K562 (cell line): ENCODE measurements around the gene ZPLD1. TPM values are rescaled to one million over a fixed set of nuclear protein-coding genes. Genes with fewer than 3 reads are reported as not detected.

ENCODE experiments used
- ATAC-seq: fragments of 200-7000 bp; cut with Tn5 transposase; 3 replicates; pipeline ENCODE4 v1.9.1; 2020; ENCODE audit warnings: moderate library complexity
- BruUV-seq: library from RNA; stranded (reverse); fragments of 400-500 nt; replicated peaks from 2 replicates; lab custom pipeline; 2021; lab: Mats Ljungman, UMichigan
- CTCF ChIA-PET: fragments of 300-600 bp; formaldehyde crosslinking; extraction: SDS; loops from one replicate; lab custom pipeline; 2021; ENCODE audit warnings: low intra/inter-chr PET ratio; lab: Yijun Ruan, JAX
- POLR2A ChIA-PET: fragments of 300-600, 350-650 bp; sonication (Branson Sonifier 250); formaldehyde crosslinking; extraction: SDS; loops from one replicate; lab custom pipeline; 2021; ENCODE audit warnings: antibody characterized with exemption, inconsistent platforms; lab: Yijun Ruan, JAX
- DNase-seq, 4 experiments: peaks; one replicate each; pipeline versions ENCODE4 v3.0.0 to v3.0.0-alpha.2; 2011 to 2018; ENCODE audit warnings: low spot score in 3 of 4, mixed read lengths in 3 of 4; ENCODE audit errors: extremely low read depth in 1 of 4
- FAIRE-seq: peaks from 2 replicates; lab custom pipeline; 2011; peaks lifted over from hg19 to GRCh38; lab: Jason Lieb, UNC
- H2AFZ ChIP-seq: 2 replicates; pipeline ENCODE4 v1.6.0; 2011; ENCODE audit warnings: low read depth, low read length, control low read depth, inconsistent platforms
- H3K27ac ChIP-seq: fragments of 200-600 bp; 3 replicates; pipeline ENCODE4 v1.8.0; 2011; ENCODE audit warnings: low read depth, mild to moderate bottlenecking, control low read depth, inconsistent platforms, low read length, moderate library complexity, mixed read lengths; ENCODE audit errors: extremely low read depth
- H3K27me3 ChIP-seq, 2 experiments: fragments of 300-600 bp in 1 of 2; 2 replicates in 1 of 2; 3 replicates in 1 of 2; pipeline versions ENCODE4 v1.6.0 to v1.8.0; 2011; ENCODE audit warnings: inconsistent platforms in 2 of 2, low read length in 2 of 2, mild to moderate bottlenecking in 1 of 2, mixed read lengths in 1 of 2, moderate library complexity in 1 of 2; ENCODE audit not compliant: control insufficient read depth in 2 of 2, insufficient read depth in 2 of 2
- H3K36me3 ChIP-seq: fragments of 300-600 bp; 3 replicates; pipeline ENCODE4 v1.8.0; 2011; ENCODE audit warnings: mild to moderate bottlenecking, low read length, inconsistent platforms; ENCODE audit not compliant: control insufficient read depth, insufficient read depth
- H3K4me1 ChIP-seq, 2 experiments: fragments of 200-600 bp in 1 of 2; replicated peaks in 1 of 2; 2 replicates in 1 of 2; 3 replicates in 1 of 2; pipeline versions ENCODE4 v1.5.1 to v1.8.0; 2011; ENCODE audit warnings: inconsistent platforms in 2 of 2, low read length in 2 of 2, mild to moderate bottlenecking in 1 of 2, mixed read lengths in 1 of 2, moderate library complexity in 1 of 2; ENCODE audit not compliant: control insufficient read depth in 2 of 2, insufficient read depth in 2 of 2
- H3K4me2 ChIP-seq: 2 replicates; pipeline ENCODE4 v1.6.1; 2011; ENCODE audit warnings: low read length, control low read depth, inconsistent platforms, mixed read lengths; ENCODE audit not compliant: insufficient read depth
- H3K4me3 ChIP-seq: fragments of 200-600 bp; sonication (generic), shearing (Covaris generic); 2 replicates; pipeline ENCODE4 v1.5.1; 2016; ENCODE audit warnings: control low read depth, inconsistent platforms
- H3K79me2 ChIP-seq: fragments of 200-600 bp; 3 replicates; pipeline ENCODE4 v1.8.0; 2011; ENCODE audit warnings: low read length, inconsistent platforms; ENCODE audit not compliant: control insufficient read depth, insufficient read depth
- H3K9ac ChIP-seq, 2 experiments: 2 replicates each; pipeline versions ENCODE4 v1.6.0 to v1.6.1; 2011; ENCODE audit warnings: low read depth in 2 of 2, low read length in 2 of 2, control low read depth in 1 of 2, inconsistent platforms in 1 of 2, mild to moderate bottlenecking in 1 of 2, mixed read lengths in 1 of 2; ENCODE audit not compliant: insufficient read depth in 1 of 2
- H3K9me1 ChIP-seq: one replicate; pipeline ENCODE4 v1.6.0; 2011; ENCODE audit warnings: inconsistent platforms, mild to moderate bottlenecking, low read length, moderate library complexity; ENCODE audit not compliant: control insufficient read depth, insufficient read depth
- H3K9me3 ChIP-seq: replicated peaks from 2 replicates; pipeline ENCODE4 v1.5.1; 2011; ENCODE audit warnings: low read depth, low read length, inconsistent platforms; ENCODE audit not compliant: control insufficient read depth, insufficient read depth
- H4K20me1 ChIP-seq: replicated peaks from 2 replicates; pipeline ENCODE4 v1.6.1; 2011; ENCODE audit warnings: low read length, inconsistent platforms, mixed read lengths; ENCODE audit not compliant: control insufficient read depth, insufficient read depth
- ARHGAP35 ChIP-seq: fragments of 450-650 bp; IDR thresholded peaks from 2 replicates; pipeline ENCODE4 v1.6.1; 2018; ENCODE audit not compliant: partially characterized antibody
- THRAP3 ChIP-seq: fragments of 450-650 bp; IDR thresholded peaks from 2 replicates; pipeline ENCODE4 v1.6.1; 2016; ENCODE audit warnings: mild to moderate bottlenecking, inconsistent platforms, borderline replicate concordance
- WGBS: fragments of 100-300 bp; shearing (Covaris generic); methylation state at CpG from one replicate; pipeline ENCODE4 v1.1.6; 2016; ENCODE audit warnings: low coverage, mixed read lengths; ENCODE audit not compliant: insufficient coverage; ENCODE audit errors: missing lambda C conversion rate; 5-methylcytosine and 5-hydroxymethylcytosine counted together
- in situ Hi-C: fragments of 300-500 bp; cut with MboI; formaldehyde crosslinking; loops from 4 replicates; pipeline ENCODE4 v1.15.0; 2018; ENCODE audit warnings: inconsistent platforms, mixed read lengths
- intact Hi-C: fragments of 100-400 bp; cut with micrococcal nuclease; formaldehyde crosslinking; loops from 2 replicates; pipeline ENCODE4 v1.14.2; 2022
- polyA plus RNA-seq, 8 experiments: library from polyadenylated mRNA; depleted of rRNA in 4 of 8; stranded (reverse) in 5 of 8; unstranded in 3 of 8; fragments of >200 nt; fragmentation: Nextera tagmentation in 2 of 8; fragmentation: Illumina TruSeq in 1 of 8; extraction: Ambion mirVana in 2 of 8; extraction: Trizol in 1 of 8; gene quantifications; 2 replicates each; pipeline versions ENCODE4 v1.2.1 to v1.2.3, GENCODE V29; 2011 to 2014; ENCODE audit warnings: inconsistent platforms in 1 of 8, missing spikeins in 1 of 8
- total RNA-seq, 7 experiments: library from RNA; depleted of rRNA in 6 of 7; stranded (reverse); fragments of >200 nt in 6 of 7; fragmentation: Illumina TruSeq in 2 of 7; extraction: Trizol in 2 of 7; gene quantifications; 2 replicates each; pipeline versions ENCODE4 v1.2.1 to v1.2.3, GENCODE V29; 2011 to 2021; ENCODE audit warnings: low replicate concordance in 1 of 7
- TF ChIP-seq, protein P1 (sequence below), 2 experiments: fragments of 250-450 bp in 1 of 2; fragments of 450-650 bp in 1 of 2; sonication (Bioruptor Pico) in 1 of 2; IDR thresholded peaks; 2 replicates each; pipeline versions ENCODE4 v1.6.1 to v1.8.0; 2016 to 2021; ENCODE audit warnings: mild to moderate bottlenecking in 2 of 2, moderate library complexity in 2 of 2, missing compliant biosample characterization in 1 of 2, missing genetic modification characterization in 1 of 2
- TF ChIP-seq, protein P2 (sequence below): fragments of 250-450 bp; sonication (Bioruptor Pico); IDR thresholded peaks from 2 replicates; pipeline ENCODE4 v1.5.0; 2021
- TF ChIP-seq, protein P3 (sequence below): sonication (generic); formaldehyde crosslinking; IDR thresholded peaks from 2 replicates; pipeline ENCODE4 v1.8.0; 2023; ENCODE audit warnings: mild to moderate bottlenecking, missing genetic modification reagents
- TF ChIP-seq, protein P4 (sequence below), 2 experiments: fragments of 450-650 bp; IDR thresholded peaks; 2 replicates each; pipeline ENCODE4 v1.6.1; 2016; ENCODE audit warnings: mild to moderate bottlenecking in 2 of 2, borderline replicate concordance in 1 of 2, low read depth in 1 of 2, moderate library complexity in 1 of 2

ZPLD1 gene
- total and polyA plus RNA-seq, 9 of the 15 experiments (the other 6 are each of a cell fraction or from before 2014, with no cell fraction given): 0.03 to 0.10 (median 0.04) TPM; not detected in 6

DNA sequence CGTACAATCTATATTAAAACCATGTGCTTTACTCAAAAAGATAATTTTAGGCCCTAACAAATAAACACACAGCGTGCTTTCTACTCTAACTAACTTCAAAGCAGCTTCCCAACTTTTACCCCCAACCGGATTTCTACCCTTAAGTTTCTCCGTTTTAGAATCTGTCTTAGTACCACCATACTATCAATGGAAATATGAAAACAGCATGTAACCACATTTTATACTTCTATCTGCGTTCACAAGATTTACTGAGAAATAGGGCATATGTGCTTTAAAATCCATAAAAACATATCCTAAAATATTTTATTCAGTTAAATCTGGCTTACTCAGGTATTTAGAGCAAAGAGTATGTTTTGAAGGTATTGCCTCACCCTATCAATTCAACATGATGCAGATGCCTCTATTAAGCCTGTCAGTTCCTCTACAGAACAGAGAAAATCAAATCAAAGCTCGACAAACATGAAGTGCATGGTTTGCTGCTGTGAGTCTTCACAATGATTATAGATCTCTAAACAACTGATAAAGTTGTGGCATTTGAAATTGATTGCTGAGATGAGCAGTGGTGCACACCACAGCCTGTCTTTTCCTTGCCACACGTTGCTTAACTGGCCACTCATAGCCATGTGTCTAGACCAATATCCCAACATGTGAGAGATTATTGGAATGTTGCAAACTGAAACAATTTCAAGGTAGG, 44.5 kb upstream of the ZPLD1 start:
- in situ Hi-C loops: no loop called here
- H3K4me3 ChIP-seq: no peak overlapping the region
- DNase-seq (no peak), FAIRE-seq (no peak), ATAC-seq (no peak)
- H3K4me1 ChIP-seq: no peaks in the 10 kb centered on the region
- no peaks in the 10 kb centered on the region for H3K27me3 ChIP-seq
- H3K27ac ChIP-seq: no peak overlapping the region
- no peaks in the 10 kb centered on the region for H4K20me1 ChIP-seq
- POLR2A ChIA-PET: no interaction called here
- CTCF ChIA-PET: no interaction called here
- intact Hi-C loops: no loop called here
- H3K79me2 ChIP-seq: no peaks in the 10 kb centered on the region
- BruUV-seq: no TSS peak
- H3K9me1 ChIP-seq: no peaks in the 10 kb centered on the region
- no peaks in the 10 kb centered on the region for H3K36me3 ChIP-seq
- H3K4me2 ChIP-seq: no peak overlapping the region
- 0% methylated on average over 7 of the region's 7 CpGs for WGBS
- no peak overlapping the region for H2AFZ ChIP-seq
- H3K9ac ChIP-seq: no peak overlapping the region
- H3K9me3 ChIP-seq: no peaks in the 10 kb centered on the region
- TF ChIP-seq THRAP3 (no peak), ARHGAP35 (no peak)
- TF ChIP-seq, protein P1, sequence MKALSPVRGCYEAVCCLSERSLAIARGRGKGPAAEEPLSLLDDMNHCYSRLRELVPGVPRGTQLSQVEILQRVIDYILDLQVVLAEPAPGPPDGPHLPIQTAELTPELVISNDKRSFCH (CRISPR knock-in tag; IDR thresholded peaks at IDR 0.05): no peak
- TF ChIP-seq, protein P1 (tag; IDR thresholded peaks at IDR 0.05): no peak
- TF ChIP-seq, protein P2, sequence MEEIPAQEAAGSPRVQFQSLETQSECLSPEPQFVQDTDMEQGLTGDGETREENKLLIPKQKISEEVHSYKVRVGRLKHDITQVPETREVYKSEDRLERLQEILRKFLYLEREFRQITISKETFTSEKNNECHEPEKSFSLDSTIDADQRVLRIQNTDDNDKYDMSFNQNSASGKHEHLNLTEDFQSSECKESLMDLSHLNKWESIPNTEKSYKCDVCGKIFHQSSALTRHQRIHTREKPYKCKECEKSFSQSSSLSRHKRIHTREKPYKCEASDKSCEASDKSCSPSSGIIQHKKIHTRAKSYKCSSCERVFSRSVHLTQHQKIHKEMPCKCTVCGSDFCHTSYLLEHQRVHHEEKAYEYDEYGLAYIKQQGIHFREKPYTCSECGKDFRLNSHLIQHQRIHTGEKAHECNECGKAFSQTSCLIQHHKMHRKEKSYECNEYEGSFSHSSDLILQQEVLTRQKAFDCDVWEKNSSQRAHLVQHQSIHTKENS (CRISPR knock-in tag): no peak
- TF ChIP-seq, protein P3, sequence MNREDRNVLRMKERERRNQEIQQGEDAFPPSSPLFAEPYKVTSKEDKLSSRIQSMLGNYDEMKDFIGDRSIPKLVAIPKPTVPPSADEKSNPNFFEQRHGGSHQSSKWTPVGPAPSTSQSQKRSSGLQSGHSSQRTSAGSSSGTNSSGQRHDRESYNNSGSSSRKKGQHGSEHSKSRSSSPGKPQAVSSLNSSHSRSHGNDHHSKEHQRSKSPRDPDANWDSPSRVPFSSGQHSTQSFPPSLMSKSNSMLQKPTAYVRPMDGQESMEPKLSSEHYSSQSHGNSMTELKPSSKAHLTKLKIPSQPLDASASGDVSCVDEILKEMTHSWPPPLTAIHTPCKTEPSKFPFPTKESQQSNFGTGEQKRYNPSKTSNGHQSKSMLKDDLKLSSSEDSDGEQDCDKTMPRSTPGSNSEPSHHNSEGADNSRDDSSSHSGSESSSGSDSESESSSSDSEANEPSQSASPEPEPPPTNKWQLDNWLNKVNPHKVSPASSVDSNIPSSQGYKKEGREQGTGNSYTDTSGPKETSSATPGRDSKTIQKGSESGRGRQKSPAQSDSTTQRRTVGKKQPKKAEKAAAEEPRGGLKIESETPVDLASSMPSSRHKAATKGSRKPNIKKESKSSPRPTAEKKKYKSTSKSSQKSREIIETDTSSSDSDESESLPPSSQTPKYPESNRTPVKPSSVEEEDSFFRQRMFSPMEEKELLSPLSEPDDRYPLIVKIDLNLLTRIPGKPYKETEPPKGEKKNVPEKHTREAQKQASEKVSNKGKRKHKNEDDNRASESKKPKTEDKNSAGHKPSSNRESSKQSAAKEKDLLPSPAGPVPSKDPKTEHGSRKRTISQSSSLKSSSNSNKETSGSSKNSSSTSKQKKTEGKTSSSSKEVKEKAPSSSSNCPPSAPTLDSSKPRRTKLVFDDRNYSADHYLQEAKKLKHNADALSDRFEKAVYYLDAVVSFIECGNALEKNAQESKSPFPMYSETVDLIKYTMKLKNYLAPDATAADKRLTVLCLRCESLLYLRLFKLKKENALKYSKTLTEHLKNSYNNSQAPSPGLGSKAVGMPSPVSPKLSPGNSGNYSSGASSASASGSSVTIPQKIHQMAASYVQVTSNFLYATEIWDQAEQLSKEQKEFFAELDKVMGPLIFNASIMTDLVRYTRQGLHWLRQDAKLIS (CRISPR knock-in tag): no peak
- TF ChIP-seq, protein P4, sequence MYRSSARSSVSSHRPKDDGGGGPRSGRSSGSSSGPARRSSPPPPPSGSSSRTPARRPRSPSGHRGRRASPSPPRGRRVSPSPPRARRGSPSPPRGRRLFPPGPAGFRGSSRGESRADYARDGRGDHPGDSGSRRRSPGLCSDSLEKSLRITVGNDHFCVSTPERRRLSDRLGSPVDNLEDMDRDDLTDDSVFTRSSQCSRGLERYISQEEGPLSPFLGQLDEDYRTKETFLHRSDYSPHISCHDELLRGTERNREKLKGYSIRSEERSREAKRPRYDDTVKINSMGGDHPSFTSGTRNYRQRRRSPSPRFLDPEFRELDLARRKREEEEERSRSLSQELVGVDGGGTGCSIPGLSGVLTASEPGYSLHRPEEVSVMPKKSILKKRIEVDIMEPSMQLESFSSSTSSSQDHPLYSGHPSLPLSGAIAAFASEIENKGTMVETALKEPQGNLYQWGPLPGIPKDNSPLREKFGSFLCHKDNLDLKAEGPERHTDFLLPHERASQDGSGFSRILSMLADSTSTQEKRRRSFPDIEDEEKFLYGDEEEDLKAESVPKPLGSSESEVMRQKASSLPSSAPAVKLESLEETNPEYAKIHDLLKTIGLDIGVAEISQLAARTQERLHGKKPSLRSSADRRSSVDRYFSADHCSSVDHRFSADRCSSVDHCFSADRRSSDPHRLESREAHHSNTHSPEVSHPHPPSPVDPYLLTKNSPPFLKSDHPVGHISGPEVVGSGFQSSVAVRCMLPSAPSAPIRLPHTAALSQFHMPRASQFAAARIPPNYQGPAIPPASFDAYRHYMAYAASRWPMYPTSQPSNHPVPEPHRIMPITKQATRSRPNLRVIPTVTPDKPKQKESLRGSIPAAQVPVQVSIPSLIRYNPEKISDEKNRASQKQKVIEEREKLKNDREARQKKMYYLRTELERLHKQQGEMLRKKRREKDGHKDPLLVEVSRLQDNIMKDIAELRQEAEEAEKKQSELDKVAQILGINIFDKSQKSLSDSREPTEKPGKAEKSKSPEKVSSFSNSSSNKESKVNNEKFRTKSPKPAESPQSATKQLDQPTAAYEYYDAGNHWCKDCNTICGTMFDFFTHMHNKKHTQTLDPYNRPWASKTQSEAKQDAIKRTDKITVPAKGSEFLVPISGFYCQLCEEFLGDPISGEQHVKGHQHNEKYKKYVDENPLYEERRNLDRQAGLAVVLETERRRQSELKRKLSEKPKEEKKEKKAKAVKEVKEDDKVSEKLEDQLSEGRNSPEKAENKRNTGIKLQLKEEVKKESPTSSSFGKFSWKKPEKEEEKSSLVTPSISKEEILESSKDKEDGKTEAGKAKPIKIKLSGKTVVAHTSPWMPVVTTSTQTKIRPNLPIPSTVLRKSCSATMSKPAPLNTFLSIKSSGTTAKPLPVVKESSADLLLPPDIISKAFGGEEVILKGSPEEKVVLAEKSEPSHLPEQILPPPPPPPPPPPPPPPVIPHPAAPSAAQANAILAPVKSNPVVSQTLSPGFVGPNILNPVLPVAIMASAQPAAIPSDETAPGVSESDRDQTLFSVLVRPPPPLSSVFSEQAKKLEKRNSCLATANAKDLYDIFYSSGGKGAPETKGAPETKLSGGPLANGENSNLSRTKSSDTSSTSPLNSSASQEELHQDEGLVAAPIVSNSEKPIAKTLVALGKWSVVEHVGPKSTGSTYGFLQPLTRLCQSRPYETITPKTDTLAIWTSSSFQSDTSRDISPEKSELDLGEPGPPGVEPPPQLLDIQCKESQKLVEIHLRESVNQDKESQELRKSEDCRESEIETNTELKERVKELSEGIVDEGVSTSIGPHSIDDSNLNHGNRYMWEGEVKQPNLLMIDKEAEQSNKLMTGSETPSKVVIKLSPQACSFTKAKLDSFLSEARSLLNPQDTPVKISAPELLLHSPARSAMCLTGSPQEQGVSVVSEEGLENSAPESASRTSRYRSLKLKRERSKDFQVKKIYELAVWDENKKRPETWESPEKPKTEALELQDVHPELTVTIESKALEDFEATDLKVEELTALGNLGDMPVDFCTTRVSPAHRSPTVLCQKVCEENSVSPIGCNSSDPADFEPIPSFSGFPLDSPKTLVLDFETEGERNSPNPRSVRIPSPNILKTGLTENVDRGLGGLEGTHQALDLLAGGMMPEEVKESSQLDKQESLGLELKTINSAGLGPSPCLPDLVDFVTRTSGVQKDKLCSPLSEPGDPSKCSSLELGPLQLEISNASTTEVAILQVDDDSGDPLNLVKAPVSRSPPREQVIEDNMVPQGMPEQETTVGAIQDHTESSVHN (IDR thresholded peaks at IDR 0.05; ENCODE audit: borderline replicate concordance in 1 of 2, low read depth in 1 of 2): no peak
